Prostate gland (tissue), 2 donors: Measurements from ENCODE around the gene CBR1.

Source experiments
- POLR2A ChIP-seq: fragments of 450-650 bp; IDR thresholded peaks from one replicate; pipeline ENCODE4 v1.6.1; 2016; ENCODE audit warnings: antibody characterized with exemption, mild to moderate bottlenecking
- POLR2AphosphoS5 ChIP-seq: sonication (generic); formaldehyde crosslinking; IDR thresholded peaks from one replicate; pipeline ENCODE4 v1.6.1; 2017; ENCODE audit warnings: antibody characterized with exemption
- TF ChIP-seq, protein P1 (sequence below), 4 experiments: fragments of 200-600 bp in 2 of 4; fragments of 450-650 bp in 2 of 4; sonication (generic) in 2 of 4; IDR thresholded peaks; 1 replicate in 3 of 4; 2 replicates in 1 of 4; pipeline ENCODE4 v1.5.1; 2016 to 2019; ENCODE audit warnings: antibody characterized with exemption in 4 of 4, mild to moderate bottlenecking in 2 of 4, moderate library complexity in 2 of 4

- TF ChIP-seq POLR2A (no peak), POLR2AphosphoS5 (peak; percentile 77)
- TF ChIP-seq, protein P1, sequence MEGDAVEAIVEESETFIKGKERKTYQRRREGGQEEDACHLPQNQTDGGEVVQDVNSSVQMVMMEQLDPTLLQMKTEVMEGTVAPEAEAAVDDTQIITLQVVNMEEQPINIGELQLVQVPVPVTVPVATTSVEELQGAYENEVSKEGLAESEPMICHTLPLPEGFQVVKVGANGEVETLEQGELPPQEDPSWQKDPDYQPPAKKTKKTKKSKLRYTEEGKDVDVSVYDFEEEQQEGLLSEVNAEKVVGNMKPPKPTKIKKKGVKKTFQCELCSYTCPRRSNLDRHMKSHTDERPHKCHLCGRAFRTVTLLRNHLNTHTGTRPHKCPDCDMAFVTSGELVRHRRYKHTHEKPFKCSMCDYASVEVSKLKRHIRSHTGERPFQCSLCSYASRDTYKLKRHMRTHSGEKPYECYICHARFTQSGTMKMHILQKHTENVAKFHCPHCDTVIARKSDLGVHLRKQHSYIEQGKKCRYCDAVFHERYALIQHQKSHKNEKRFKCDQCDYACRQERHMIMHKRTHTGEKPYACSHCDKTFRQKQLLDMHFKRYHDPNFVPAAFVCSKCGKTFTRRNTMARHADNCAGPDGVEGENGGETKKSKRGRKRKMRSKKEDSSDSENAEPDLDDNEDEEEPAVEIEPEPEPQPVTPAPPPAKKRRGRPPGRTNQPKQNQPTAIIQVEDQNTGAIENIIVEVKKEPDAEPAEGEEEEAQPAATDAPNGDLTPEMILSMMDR (IDR thresholded peaks at IDR 0.05) = no peak
These were observed 47.5 kb downstream of the CBR1 start for GRCh38 chr21:36117286-36117741.
